Coronary artery (tissue), 2 donors: ENCODE results near the gene KDM6B.

Experiments
- DNase-seq: peaks from one replicate; pipeline ENCODE4 v3.0.0-alpha.2; 2017; ENCODE audit warnings: low spot score
- H3K27ac ChIP-seq, 2 donors: fragments of 200-600 bp; sonication (generic); one replicate each; pipeline ENCODE4 v1.5.1; 2016 to 2019
- H3K4me3 ChIP-seq: fragments of 200-600 bp; sonication (generic); 2 replicates; pipeline ENCODE4 v1.5.1; 2016; ENCODE audit warnings: mild to moderate bottlenecking, moderate library complexity
- TF ChIP-seq, protein P1 (sequence below): fragments of 200-600 bp; sonication (generic); IDR thresholded peaks from one replicate; pipeline ENCODE4 v1.5.1; 2019; ENCODE audit warnings: antibody characterized with exemption

The KDM6B gene

DNA sequence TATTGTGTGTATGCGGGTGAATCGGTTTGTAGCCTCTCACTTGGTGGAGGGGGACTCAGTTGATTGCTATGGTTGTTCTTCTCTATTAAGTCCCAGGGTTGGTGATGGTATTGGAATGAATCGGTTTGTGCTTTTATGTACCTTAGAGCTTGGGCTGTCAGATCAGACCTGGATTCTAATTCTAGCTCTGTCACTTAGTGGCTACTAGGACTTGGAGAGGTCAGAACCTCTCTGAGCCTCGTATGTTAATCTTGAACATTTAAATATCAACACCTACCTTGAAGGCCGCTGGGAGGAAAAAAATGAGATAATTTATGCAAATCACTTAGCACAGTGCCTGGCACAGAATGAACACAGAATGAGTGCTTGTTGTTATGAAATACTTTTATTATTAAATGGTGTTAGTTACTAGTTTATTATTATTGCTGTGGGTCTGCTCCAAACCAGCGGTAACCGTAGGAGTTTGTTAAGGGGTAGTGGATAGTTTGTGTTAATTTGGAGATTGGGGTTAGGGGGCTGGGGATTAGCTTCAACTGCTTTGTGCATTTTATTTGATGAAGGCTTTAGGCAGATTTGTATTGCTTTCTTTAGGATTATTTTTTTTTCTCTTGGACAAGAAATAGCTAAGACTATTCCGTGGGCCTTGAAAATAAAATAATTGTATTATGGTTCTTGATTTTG, 3.5 kb downstream of the KDM6B start:
- TF ChIP-seq, protein P1, sequence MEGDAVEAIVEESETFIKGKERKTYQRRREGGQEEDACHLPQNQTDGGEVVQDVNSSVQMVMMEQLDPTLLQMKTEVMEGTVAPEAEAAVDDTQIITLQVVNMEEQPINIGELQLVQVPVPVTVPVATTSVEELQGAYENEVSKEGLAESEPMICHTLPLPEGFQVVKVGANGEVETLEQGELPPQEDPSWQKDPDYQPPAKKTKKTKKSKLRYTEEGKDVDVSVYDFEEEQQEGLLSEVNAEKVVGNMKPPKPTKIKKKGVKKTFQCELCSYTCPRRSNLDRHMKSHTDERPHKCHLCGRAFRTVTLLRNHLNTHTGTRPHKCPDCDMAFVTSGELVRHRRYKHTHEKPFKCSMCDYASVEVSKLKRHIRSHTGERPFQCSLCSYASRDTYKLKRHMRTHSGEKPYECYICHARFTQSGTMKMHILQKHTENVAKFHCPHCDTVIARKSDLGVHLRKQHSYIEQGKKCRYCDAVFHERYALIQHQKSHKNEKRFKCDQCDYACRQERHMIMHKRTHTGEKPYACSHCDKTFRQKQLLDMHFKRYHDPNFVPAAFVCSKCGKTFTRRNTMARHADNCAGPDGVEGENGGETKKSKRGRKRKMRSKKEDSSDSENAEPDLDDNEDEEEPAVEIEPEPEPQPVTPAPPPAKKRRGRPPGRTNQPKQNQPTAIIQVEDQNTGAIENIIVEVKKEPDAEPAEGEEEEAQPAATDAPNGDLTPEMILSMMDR, result no peak
- peak overlapping the region; percentile 83 for H3K4me3 ChIP-seq
- no peak for DNase-seq

DNA sequence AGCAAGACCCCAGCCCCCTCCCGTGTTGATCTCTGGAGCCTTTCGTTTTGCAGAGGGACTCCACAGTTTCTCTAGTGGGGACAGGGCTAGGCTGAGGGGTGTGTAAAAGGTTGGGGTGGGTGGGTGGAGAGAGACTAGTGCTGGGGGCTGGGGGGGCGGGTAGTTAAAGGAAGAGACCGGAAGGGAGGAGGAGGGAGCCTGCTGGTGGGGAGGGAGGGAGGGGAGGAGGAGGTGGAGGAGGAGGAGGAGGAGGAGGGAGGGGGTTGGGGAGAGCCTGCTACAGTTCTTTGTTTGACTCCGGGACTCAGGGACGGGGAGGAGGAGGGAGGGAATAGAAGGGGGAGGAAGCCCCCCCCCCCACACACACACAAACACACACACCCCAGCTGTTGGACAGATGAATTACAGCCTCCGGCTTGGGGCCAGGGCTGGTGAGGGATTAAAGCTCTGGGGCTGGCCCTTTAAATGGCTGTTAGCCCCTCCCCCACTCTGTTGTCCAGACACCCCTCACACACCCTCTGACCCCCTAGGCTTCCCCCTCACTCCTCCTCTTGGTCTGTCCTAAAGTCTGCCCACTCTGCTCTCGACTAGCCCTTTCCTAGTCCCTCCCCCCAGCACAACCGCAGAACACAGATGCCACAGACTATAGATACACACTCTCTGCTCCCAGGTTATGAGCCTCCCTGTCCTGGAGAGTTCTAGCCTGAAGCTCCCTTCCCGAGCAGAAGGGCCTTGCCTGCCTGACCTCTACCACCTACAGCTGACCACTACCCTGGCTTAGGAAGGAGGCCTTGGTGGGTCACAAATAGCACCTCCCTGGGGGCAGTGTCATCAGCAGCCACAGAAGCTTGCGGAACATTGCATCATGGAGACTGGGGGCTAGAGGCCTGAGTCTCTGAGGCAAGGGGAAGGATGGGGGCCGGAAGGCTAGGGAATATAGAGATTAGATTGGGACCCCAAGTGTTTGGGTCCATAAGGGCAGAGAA, 4.4 kb downstream of the KDM6B start:
- peak; percentile 73 for DNase-seq
- TF ChIP-seq, protein P1, result no peak
- H3K4me3 ChIP-seq, result peak overlapping the region; percentile 35
- peak overlapping the region in 1 of 2 donors; percentile 99 for H3K27ac ChIP-seq

More for the DNA sequence above, 3.5 kb downstream of the KDM6B start:
- H3K27ac ChIP-seq, result peak overlapping the region; percentile 98 to 99

DNA sequence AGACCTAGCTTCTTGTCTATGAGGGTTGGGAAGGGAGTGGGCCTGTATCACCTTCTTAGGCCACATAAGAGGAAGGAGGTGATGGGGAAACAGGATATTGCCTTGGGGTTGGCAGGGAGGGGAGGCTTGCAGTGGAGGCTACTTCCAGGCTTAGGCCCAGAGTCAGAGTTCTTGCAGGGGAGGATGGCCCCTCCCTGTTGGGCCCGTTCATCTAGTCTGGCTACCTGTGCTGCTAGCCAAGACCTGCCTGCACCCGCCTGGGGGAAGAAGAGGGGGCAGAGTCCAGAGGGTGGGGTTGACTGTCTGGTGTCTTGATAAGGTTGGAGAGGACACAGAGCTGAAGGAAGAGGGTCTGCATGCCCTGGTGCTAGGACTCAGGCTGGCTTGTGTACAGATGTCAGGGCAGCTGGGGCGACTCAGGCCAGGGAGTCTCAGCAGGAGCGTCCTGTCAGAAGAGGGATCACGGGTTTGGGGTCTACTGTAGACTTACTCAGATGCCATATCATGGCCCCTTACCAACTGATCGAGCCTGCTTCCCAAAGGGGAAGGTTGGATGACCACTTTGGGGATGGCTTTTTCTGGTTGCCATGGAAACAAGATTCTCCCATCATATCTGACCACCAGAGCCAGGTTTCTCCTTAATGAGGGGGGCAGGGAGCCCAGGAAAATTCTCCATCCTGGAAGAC, 5.3 kb downstream of the KDM6B start:
- TF ChIP-seq, protein P1, result no peak
- peak; percentile 74 for DNase-seq
- peak overlapping the region in 1 of 2 donors; percentile 99 for H3K27ac ChIP-seq
- no peak overlapping the region for H3K4me3 ChIP-seq

DNA sequence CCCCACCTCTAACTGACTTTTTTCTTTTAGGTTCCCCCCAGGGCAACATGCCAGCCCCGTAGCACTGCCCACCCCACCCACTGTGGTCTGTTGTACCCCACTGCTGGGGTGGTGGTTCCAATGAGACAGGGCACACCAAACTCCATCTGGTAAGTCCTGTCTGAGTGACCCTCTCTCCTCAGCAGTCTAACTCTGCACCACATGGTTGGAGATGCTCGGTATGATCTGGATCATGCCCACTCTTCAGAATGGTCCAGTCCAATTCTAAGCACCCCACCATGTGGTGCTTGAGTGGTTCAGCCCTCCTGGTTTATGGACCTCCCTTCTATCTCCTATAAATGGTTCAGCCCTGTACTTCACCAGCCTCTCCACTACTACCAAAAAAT, 5.9 kb downstream of the KDM6B start:
- TF ChIP-seq, protein P1, result no peak
- H3K4me3 ChIP-seq, result no peak overlapping the region
- H3K27ac ChIP-seq, result peak overlapping the region in 1 of 2 donors; percentile 8
- peak; percentile 68 for DNase-seq

DNA sequence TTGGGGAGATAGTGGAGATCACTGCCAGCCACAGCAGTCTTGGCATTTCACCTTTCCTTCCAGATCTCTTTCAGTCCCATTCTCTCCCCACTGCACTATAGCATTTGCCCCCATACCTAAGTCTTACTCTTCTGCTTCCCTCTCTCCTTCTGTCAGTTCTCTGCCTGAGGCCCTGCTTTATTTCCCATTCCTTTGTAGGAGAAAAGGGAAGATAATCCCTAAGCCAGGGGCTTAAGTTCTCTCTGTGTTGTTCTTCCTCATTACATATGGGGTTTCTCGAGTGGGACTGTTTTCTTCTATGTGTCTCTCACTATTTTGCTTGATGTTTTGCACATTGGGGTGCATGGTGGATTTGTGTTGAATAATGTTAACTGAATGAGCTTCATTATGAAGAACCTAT, 6.4 kb downstream of the KDM6B start:
- Histone ChIP-seq H3K27ac (peak overlapping the region; percentile 8 to 93), H3K4me3 (no peak overlapping the region)
- TF ChIP-seq, protein P1, result no peak
- no peak for DNase-seq

DNA sequence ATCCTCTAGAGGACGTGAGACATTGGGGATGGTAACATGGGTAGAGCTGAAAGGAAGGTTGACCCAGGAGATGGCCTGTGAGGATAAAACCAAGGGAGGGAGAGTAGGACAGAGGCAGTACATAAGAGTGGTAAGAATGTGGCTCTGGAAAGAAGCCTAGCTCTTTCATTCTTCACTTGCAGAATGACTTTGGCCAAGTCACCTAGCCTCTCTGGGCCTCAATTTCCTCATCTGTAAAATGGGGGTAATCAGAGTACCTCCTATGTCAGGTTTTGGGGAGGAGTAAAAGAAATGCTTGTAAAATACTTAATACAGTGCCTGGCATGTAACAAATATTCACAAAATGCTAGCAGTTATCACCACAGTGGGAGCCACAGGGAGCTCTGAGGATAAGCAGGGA, 6.9 kb downstream of the KDM6B start:
- TF ChIP-seq, protein P1, result no peak
- peak overlapping the region; percentile 93 for H3K27ac ChIP-seq
- H3K4me3 ChIP-seq, result peak overlapping the region; percentile 76
- no peak for DNase-seq
